SW 1271 (cell line): ENCODE measurements around the gene CHN2.

Source experiments
- DNase-seq, 2 experiments: peaks; one replicate each; lab custom pipeline; 2025; lab: John Stamatoyannopoulos, UW

Gene CHN2

DNA sequence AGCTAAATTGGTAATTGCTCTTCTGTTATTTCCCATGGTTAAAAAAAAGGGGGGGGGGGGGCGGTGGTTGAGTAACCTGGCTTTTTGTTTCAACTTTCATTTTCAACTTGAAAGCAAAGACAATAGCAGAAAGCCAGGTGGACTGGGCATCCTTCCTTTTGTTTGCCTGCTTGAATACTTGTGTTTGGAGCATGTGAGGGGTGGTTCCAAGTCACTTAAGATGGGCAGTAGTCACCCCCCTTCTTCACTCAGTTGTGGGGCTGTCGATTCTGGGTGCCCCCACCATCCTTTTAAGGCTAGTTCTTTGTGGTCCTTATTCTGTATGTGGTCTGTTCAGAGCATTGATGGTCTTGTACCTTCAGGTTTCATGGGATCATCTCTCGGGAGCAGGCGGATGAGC, 203.4 kb downstream of the CHN2 start:
- DNase-seq = no peak

DNA sequence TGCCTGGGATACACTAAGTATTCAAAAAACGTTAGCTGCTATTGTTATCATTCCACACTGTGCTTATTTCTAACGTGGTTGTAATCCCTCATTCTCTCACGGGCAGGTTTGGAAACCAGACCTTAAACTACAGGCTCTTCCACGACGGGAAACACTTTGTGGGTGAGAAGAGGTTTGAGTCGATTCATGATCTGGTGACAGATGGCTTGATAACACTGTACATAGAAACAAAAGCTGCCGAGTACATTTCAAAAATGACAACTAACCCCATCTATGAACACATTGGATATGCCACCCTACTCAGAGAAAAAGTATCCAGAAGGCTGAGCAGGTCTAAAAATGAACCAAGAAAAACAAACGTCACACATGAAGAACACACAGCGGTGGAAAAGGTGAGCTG, 205.9 kb downstream of the CHN2 start:
- DNase-seq = no peak

GRCh38 chr7:29401769-29402168, 207.2 kb downstream of the CHN2 start:
- DNase-seq = no peak

DNA sequence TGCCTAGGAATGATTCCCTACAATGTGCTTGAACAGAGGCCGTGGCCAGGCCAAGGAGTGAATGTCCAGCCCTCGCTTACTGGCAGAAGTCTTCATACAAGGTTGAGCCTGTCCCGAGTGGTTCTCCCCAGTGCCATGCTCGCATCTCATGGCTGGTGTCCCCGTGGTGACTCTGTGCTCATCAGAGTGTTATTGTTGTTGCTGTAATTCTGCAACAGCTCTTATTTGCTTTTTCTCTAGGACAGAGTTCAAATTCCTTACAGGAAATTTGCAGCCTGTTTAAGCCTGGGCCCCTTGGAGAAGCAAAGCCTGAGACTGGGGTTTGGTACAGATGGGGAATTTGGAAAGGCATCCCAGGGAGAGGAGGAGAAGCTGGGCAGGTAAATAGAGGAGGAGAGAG, 211.3 kb downstream of the CHN2 start:
- no peak for DNase-seq

- DNase-seq = no peak
Measured at GRCh38 chr7:29406366-29406765, 211.8 kb downstream of the CHN2 start.

DNA sequence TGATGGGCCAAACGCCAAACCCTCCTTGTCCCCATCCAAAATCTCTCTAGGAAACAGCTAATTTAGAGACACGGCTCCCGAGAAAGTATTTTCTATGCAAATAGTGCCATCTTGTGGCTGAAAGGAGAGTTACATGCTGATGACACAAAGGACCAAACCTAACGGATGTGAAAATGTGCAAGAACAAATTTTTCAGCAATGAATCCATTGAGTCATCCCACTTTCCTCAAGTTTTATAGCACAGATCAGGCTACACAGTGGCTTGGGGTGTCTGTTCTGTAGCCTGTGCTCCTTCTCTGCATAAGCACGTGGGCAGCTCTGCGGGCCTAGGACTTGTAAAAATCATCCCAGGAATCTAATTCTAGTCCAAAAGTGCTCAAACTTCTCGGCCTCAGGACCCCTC, 214.3 kb downstream of the CHN2 start:
- DNase-seq = peak; percentile 34 to 63

- DNase-seq = no peak
Measured at GRCh38 chr7:29410996-29411395, 216.4 kb downstream of the CHN2 start.

- DNase-seq = no peak
Measured at GRCh38 chr7:29412912-29413311, 218.3 kb downstream of the CHN2 start.

DNA sequence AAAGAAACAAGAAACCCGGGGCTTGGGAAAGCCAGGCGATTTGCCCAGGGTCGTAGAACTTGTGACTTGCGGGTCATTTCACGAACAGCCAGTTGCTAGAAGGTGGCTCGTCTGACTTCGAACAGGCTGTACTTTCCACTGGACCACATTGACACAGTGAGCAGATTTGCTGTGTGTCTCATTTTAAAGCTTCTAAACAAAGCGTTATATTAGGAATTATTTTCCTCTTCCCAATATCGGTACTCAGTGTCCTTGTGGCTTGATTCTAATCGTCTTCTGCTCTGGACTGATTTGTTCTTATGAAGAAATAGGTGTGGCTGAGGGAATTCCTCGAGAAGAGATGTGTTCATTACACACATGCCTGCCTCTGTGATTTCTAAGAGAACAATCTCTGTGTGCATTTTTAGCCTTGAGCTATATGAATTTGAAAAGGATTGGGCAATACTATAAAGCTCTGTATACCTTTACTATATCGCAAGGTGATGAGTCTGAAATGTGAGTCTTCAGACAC, 219.1 kb downstream of the CHN2 start:
- no peak for DNase-seq

- DNase-seq = no peak
Measured at GRCh38 chr7:29414216-29414615, 219.6 kb downstream of the CHN2 start.

GRCh38 chr7:29415215-29415614, 220.6 kb downstream of the CHN2 start:
- no peak for DNase-seq

GRCh38 chr7:29416276-29416937, 221.8 kb downstream of the CHN2 start:
- DNase-seq = no peak

DNA sequence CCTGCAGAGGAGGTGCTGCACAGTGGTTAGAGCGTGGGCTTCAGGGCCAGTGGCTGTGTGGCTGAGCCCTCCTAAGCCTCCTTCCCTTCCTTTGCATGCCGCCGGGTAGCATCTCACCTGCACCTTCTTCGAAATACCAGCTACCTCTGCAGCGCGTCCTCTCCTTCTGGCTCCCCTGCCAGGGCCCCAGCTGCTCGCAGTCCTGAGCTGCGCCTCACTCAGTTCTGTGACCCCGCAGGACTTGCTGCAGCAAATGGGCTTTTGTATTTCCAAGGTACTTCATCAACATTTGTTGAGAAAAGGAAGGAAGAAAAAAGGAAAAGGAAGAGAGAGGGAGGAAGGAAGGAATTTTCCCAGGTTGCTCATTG, 222.3 kb downstream of the CHN2 start:
- DNase-seq = no peak

DNA sequence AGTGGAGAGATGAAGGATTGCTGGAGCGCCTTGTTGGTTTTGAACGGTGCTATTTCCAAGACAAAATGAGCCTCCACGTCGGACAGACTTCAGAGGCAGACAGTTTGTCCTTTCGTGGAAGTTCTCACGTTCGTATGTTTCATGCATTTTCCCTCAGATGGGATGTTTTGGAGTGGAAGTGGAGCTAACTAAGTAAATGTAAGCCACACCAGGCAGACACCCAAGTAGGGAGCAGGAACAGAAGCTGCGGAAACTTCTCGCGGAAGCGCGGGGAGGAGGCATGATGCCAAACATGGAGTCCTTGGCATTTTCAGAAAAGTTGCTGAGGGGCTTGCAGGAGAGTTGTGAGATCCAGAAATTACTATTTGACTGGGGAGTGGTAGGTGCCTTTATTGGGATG, 223.5 kb downstream of the CHN2 start:
- no peak for DNase-seq

DNA sequence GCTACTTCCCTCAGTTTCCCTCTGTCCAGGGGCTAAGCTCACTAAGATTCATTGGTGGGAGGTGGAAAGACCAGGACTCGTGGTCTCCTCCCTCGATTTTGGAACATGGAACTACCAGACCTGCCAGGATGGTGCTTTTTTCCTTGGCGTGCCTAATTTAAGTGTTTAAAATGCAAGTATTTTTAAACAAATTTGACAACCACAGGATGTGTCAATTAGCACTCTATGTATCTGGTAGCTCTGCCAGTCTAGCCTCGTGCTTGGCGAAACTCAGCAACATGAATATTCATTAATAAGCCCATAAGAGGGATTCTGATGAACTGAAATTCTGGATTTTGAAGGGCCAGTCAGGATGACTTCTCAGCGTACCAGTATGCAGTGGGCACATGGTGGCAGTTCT, 224.1 kb downstream of the CHN2 start:
- DNase-seq = no peak

DNA sequence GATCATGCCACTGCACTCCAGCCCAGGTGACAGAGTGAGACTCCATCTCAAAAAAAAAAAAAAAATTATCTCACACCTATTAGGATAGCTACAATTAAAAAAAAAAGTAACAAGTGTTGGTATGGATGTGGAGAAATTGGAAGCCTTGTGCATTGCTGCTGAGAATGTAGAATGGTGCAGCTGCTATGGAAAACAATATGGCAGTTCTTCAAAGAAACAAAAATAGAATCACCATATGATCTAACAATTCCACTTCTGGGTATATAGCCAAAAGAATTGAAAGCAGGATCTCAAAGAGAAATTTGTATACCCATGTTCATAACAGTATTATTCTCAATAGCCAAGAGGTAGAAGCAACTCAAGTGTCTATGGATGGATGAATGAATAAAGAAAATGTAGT, 225.4 kb downstream of the CHN2 start:
- no peak for DNase-seq

DNA sequence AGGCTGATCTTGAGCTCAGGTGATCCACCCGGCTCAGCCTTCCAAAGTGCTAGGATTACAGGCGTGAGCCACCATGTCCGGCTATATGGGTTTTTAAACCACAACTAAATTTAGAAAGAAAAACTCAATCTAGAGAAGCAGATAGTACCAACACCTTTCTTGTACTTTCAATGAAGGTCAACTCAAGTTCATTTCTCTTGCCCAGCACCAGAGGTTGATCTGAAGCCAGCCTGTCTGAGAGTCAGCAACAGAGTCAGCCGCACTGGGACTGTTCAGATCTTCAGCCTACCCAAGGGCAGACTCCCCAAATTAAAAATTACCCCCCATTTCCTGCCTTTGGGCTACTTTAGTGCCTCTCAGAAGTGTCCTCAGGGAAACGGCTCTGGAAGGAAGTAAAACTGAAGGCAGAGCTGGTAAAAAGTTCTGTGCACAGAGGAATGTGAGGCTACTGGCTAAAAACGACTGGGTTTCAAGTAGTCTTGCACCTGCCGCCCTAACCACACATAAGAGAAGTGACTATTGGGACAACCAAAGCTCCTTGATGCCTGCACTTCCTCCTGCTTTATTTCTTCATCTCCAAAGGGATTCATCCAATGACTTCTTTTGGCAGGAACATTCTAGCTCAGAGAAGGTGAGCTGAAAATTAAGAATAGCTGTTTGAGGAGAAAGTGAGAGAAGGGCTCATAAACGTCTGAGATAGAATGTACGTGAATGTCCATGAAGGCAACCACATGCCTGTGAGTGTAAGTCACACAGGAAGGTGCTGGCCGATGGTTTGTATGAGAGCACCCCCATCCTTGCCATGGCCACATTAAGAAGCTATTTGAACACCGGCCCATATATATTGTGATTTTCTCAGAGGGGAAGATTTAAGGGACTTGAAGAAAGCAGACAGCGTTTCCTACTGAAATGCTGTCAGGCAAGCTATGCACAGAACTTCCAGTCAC, 226.7 kb downstream of the CHN2 start:
- no peak for DNase-seq

- DNase-seq = no peak
Measured at GRCh38 chr7:29422829-29423228, 228.3 kb downstream of the CHN2 start.

DNA sequence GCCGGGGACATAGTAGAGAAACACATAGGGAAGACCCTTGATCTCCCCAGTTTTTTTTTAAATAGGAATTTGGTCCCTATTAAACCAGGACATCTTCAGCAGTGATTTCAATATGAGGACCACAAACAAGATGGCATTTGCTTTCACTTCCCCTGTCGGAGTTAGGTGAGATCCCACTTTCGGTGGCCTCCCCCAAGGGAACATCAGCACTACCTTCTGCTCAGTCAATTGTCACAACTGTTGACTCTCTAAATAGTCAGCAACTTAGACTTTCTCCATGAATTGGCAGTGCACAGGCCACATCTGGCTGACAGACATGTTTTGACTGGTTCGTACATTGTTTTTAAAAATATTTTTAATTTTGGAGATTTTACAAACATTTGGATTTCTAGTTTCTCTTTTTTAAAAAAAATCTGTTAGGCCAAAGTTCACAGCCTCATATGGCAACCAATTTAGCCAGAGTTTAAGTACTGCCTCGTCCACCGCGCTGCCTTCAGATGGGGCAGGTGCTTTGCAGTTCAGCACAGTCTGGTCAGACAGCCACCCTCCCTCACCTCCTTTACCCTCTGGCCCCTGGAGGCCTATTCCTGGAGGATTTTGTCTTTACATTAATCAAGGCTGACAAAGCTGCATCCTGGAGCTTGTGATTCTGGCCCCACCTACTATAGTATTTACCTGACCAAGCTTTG, 229.9 kb downstream of the CHN2 start:
- DNase-seq = no peak

- DNase-seq = no peak
Measured at GRCh38 chr7:29424984-29425309, 230.4 kb downstream of the CHN2 start.

DNA sequence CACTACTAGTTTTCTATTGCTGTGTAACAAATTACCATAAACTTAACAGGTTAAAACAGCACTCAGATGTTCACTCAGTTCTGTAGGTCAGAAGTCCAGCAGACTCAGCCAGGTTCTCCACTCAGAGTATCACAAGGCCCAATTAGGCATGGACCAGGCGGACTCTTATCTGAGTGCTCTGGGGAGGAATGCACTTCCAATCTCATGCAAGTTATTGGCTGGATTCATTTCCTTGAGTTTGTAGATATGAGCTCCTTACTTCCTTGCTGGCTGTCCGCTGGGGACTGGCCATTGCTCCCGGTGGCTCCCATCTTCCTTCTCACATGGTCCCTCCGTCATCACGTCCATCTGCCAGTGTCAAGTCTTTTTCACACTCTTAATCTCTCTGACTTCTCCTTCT, 232.0 kb downstream of the CHN2 start:
- no peak for DNase-seq

DNA sequence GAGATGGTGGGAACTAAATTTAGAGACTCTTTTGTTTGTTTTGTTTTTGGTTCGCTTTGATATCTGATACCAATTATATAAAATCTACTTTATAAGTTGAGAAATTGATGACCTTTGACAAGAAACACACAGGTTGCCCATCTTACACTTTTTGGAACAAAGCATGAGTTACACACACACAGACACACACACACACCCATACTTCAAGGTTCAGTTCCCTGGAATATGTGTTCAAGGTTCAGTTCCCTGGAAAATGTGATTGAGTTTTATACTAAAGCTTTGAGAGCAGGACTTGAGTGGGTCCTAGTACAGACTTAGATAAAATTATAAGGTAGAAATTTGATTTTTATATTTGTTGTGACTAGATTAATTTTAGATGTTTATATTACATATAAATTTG, 234.8 kb downstream of the CHN2 start:
- no peak for DNase-seq
